ENCODE results near the gene SERPINB8. TPM values are rescaled to one million over a fixed set of nuclear protein-coding genes. Genes with fewer than 3 reads are reported as not detected.
"Not testable (repeated sequence)": the region's sequence is repeated elsewhere in the genome, so short reads cannot be mapped to it uniquely, and the experiment has no call there.

The SERPINB8 gene
- total RNA-seq, 1 donor from 2014 or later, result 23.6 TPM

GRCh38 chr18:63936156-63936931 is 33.5 kb upstream of the SERPINB8 start:
- DNase-seq (ENCODE audit: low read depth), result peak; percentile 21
- Histone ChIP-seq H3K36me3 (ENCODE audit: control insufficient read depth, insufficient read depth, low read length) (no peaks in the 10 kb centered on the region), H3K27me3 (ENCODE audit: control insufficient read depth, insufficient read depth, low read length) (peaks cover 5% of the 10 kb centered on the region), H3K4me3 (ENCODE audit: low read depth, low read length) (peak overlapping the region; percentile 57)
- TF ChIP-seq CTCF (IDR thresholded peaks at IDR 0.05; ENCODE audit: insufficient read depth, low read length, poor library complexity, severe bottlenecking), result peak; percentile 64

- TF ChIP-seq CTCF (IDR thresholded peaks at IDR 0.05; ENCODE audit: insufficient read depth, low read length, poor library complexity, severe bottlenecking), result no peak
- Histone ChIP-seq H3K27me3 (ENCODE audit: control insufficient read depth, insufficient read depth, low read length) (peaks cover 5% of the 10 kb centered on the region), H3K36me3 (ENCODE audit: control insufficient read depth, insufficient read depth, low read length) (no peaks in the 10 kb centered on the region), H3K4me3 (ENCODE audit: low read depth, low read length) (peak overlapping the region; percentile 57)
- DNase-seq (ENCODE audit: low read depth), result no peak
Measured at GRCh38 chr18:63936932-63937393, 32.9 kb upstream of the SERPINB8 start.

GRCh38 chr18:63940008-63940407 is 29.9 kb upstream of the SERPINB8 start:
- H3K27me3 ChIP-seq (ENCODE audit: control insufficient read depth, insufficient read depth, low read length), result peaks cover 5% of the 10 kb centered on the region
- no peaks in the 10 kb centered on the region for H3K36me3 ChIP-seq (ENCODE audit: control insufficient read depth, insufficient read depth, low read length)
- TF ChIP-seq CTCF (IDR thresholded peaks at IDR 0.05; ENCODE audit: insufficient read depth, low read length, poor library complexity, severe bottlenecking), result no peak
- DNase-seq (ENCODE audit: low read depth), result no peak
- H3K4me3 ChIP-seq (ENCODE audit: low read depth, low read length), result no peak overlapping the region

- not testable (repeated sequence) for H3K4me3 ChIP-seq (ENCODE audit: low read depth, low read length); H3K27me3 ChIP-seq (ENCODE audit: control insufficient read depth, insufficient read depth, low read length); DNase-seq (ENCODE audit: low read depth); H3K36me3 ChIP-seq (ENCODE audit: control insufficient read depth, insufficient read depth, low read length)
Measured at GRCh38 chr18:63940543-63941050, 29.3 kb upstream of the SERPINB8 start.

DNA sequence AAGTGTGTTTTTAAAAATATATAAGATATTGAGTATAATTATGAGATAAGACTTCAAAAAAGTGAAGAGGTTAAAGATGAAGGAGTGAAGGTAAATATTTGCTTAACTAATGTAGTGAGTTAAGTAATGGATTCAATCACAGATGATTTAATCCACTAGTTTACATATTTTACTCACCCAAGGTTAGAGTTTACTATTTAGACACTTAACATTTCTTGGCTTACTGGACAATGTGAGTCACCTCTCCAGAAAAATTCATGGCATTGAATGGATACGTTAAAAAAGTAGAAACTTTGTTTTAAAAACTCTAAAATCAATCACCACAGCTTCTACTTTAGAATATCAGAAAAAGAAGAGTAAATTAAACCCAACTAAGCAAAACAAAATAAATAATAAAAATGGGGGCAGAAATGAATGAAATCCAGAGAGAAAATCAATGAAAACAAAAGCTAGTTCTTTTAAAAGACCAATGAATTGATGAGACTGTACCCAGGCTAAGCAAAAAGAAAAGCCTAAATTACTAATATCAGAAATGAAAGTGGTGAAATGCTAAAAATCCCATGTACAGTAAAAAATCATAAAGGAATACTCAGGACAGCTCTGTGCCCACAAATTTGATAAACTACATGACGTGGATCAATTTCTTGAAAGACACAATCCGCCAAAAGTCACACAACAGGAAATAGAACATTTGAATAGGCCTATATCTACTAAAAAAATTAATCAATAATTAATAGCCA is 22.7 kb upstream of the SERPINB8 start:
- no peaks in the 10 kb centered on the region for H3K36me3 ChIP-seq (ENCODE audit: control insufficient read depth, insufficient read depth, low read length)
- no peaks in the 10 kb centered on the region for H3K27me3 ChIP-seq (ENCODE audit: control insufficient read depth, insufficient read depth, low read length)
- no peak overlapping the region for H3K4me3 ChIP-seq (ENCODE audit: low read depth, low read length)
- DNase-seq (ENCODE audit: low read depth), result no peak
- TF ChIP-seq CTCF (IDR thresholded peaks at IDR 0.05; ENCODE audit: insufficient read depth, low read length, poor library complexity, severe bottlenecking), result no peak

GRCh38 chr18:63949068-63949737 is 20.7 kb upstream of the SERPINB8 start, which contains the start of gene HMSD:
HMSD (plus strand) TSS chr18:63949301; CDS start chr18:63953456, 4,155 bp downstream.
- DNase-seq (ENCODE audit: low read depth), result no peak
- Histone ChIP-seq H3K36me3 (ENCODE audit: control insufficient read depth, insufficient read depth, low read length) (no peaks in the 10 kb centered on the region), H3K4me3 (ENCODE audit: low read depth, low read length) (peak within 1 kb of the TSS; percentile 44), H3K27me3 (ENCODE audit: control insufficient read depth, insufficient read depth, low read length) (no peaks in the 10 kb centered on the region)
- peak; percentile 58 for TF ChIP-seq CTCF (IDR thresholded peaks at IDR 0.05; ENCODE audit: insufficient read depth, low read length, poor library complexity, severe bottlenecking)

All from kidney epithelial cell (primary cell).